GM12878 (cell line): ENCODE results near the gene MEGF11. TPM values are rescaled to one million over a fixed set of nuclear protein-coding genes. Genes with fewer than 3 reads are reported as not detected.

Experiments
- ATAC-seq: fragments of 200-7000 bp; cut with Tn5 transposase; 3 replicates; pipeline ENCODE4 v1.9.1; 2020; ENCODE audit warnings: mild to moderate bottlenecking, moderate library complexity
- BruUV-seq: library from RNA; stranded (reverse); fragments of 400-500 nt; replicated peaks from 2 replicates; lab custom pipeline; 2021; lab: Mats Ljungman, UMichigan
- CTCF ChIA-PET: fragments of 300-600 bp; sonication (Branson Sonifier 250); formaldehyde crosslinking; extraction: SDS; loops from one replicate; lab custom pipeline; 2021; ENCODE audit warnings: inconsistent platforms; lab: Yijun Ruan, JAX
- POLR2A ChIA-PET: fragments of 350-600 bp; formaldehyde crosslinking; extraction: SDS; loops from one replicate; lab custom pipeline; 2021; ENCODE audit warnings: inconsistent platforms; lab: Charles Lee
- RAD21 ChIA-PET: fragments of 300-600 bp; sonication (Branson Sonifier 250); formaldehyde crosslinking; loops from one replicate; lab custom pipeline; 2023; ENCODE audit warnings: antibody characterized with exemption; ENCODE audit not compliant: unreplicated experiment; lab: Charles Lee
- SMC1A ChIA-PET: fragments of 300-600 bp; sonication (Branson Sonifier 250); formaldehyde crosslinking; loops from one replicate; lab custom pipeline; 2023; ENCODE audit not compliant: unreplicated experiment, uncharacterized antibody; lab: Charles Lee
- DNase-seq: peaks from one replicate; pipeline ENCODE4 v3.0.0-alpha.2; 2011; ENCODE audit warnings: low read depth, low spot score
- FAIRE-seq: peaks from 3 replicates; lab custom pipeline; 2011; peaks lifted over from hg19 to GRCh38; lab: Jason Lieb, UNC
- H2AFZ ChIP-seq: 2 replicates; pipeline ENCODE4 v1.6.0; 2011; ENCODE audit warnings: low read depth, low read length, control low read depth; ENCODE audit not compliant: control insufficient read depth
- H3K27ac ChIP-seq: 2 replicates; pipeline ENCODE4 v1.5.1; 2011; ENCODE audit warnings: control low read depth; ENCODE audit not compliant: control insufficient read depth, insufficient read depth
- H3K27me3 ChIP-seq, 2 experiments: replicated peaks in 1 of 2; 2 replicates each; pipeline versions ENCODE4 v1.6.0 to v1.6.1; 2011; ENCODE audit warnings: low read length in 1 of 2; ENCODE audit not compliant: control insufficient read depth in 2 of 2, insufficient read depth in 2 of 2
- H3K36me3 ChIP-seq, 2 experiments: 2 replicates each; pipeline ENCODE4 v1.5.1; 2011; ENCODE audit warnings: low read length in 1 of 2; ENCODE audit not compliant: control insufficient read depth in 2 of 2, insufficient read depth in 2 of 2
- H3K4me1 ChIP-seq: 2 replicates; pipeline ENCODE4 v1.6.1; 2011; ENCODE audit warnings: mild to moderate bottlenecking, low read length, moderate library complexity, mixed read lengths; ENCODE audit not compliant: control insufficient read depth, insufficient read depth
- H3K4me2 ChIP-seq: 2 replicates; pipeline ENCODE4 v1.6.0; 2011; ENCODE audit warnings: control low read depth; ENCODE audit not compliant: control insufficient read depth, insufficient read depth
- H3K4me3 ChIP-seq: fragments of 200-600 bp; sonication (generic); 2 replicates; pipeline ENCODE4 v1.5.1; 2016
- H3K79me2 ChIP-seq: 2 replicates; pipeline ENCODE4 v1.6.0; 2011; ENCODE audit warnings: low read length; ENCODE audit not compliant: control insufficient read depth, insufficient read depth
- H3K9ac ChIP-seq: 2 replicates; pipeline ENCODE4 v1.8.0; 2011; ENCODE audit warnings: low read length, control low read depth, mixed read lengths; ENCODE audit not compliant: control insufficient read depth, insufficient read depth
- H3K9me3 ChIP-seq: replicated peaks from 3 replicates; pipeline ENCODE4 v1.5.1; 2011; ENCODE audit warnings: mild to moderate bottlenecking, low read length; ENCODE audit not compliant: control insufficient read depth, insufficient read depth
- H4K20me1 ChIP-seq: 2 replicates; pipeline ENCODE4 v1.6.0; 2011; ENCODE audit not compliant: control insufficient read depth, insufficient read depth
- CHD1 ChIP-seq: IDR thresholded peaks from 2 replicates; pipeline ENCODE4 v1.6.1; 2012; ENCODE audit warnings: low read depth, low read length, improper control_type of control experiment
- DPF2 ChIP-seq: fragments of 450-650 bp; IDR thresholded peaks from 2 replicates; pipeline ENCODE4 v1.6.1; 2017; ENCODE audit warnings: mild to moderate bottlenecking
- EP300 ChIP-seq, 2 experiments: fragments of 150-350 bp in 1 of 2; IDR thresholded peaks; 2 replicates each; pipeline ENCODE4 v1.6.1; 2011 to 2012; ENCODE audit warnings: low read depth in 2 of 2, low read length in 2 of 2, borderline replicate concordance in 1 of 2, improper control_type of control experiment in 1 of 2, inconsistent platforms in 1 of 2; ENCODE audit not compliant: control insufficient read depth in 1 of 2
- MLLT1 ChIP-seq: fragments of 450-650 bp; IDR thresholded peaks from 2 replicates; pipeline ENCODE4 v1.6.1; 2016; ENCODE audit warnings: mild to moderate bottlenecking
- NR2F1 ChIP-seq: fragments of 450-650 bp; conservative IDR thresholded peaks from 2 replicates; pipeline ENCODE4 v1.6.1; 2017; ENCODE audit warnings: mild to moderate bottlenecking
- PBX3 ChIP-seq: IDR thresholded peaks from 2 replicates; pipeline ENCODE4 v1.6.1; 2011; ENCODE audit warnings: mild to moderate bottlenecking, low read depth, low read length, moderate library complexity; ENCODE audit not compliant: insufficient replicate concordance
- PKNOX1 ChIP-seq: fragments of 450-650 bp; IDR thresholded peaks from 2 replicates; pipeline ENCODE4 v1.6.1; 2016; ENCODE audit warnings: mild to moderate bottlenecking
- SPI1 ChIP-seq: IDR thresholded peaks from 2 replicates; pipeline ENCODE4 v1.6.1; 2011; ENCODE audit warnings: low read depth, mild to moderate bottlenecking, low read length, moderate library complexity, borderline replicate concordance; ENCODE audit not compliant: insufficient read depth
- ZNF207 ChIP-seq: fragments of 450-650 bp; IDR thresholded peaks from 2 replicates; pipeline ENCODE4 v1.6.1; 2014; ENCODE audit warnings: antibody characterized with exemption, mild to moderate bottlenecking, borderline replicate concordance
- ZNF217 ChIP-seq: fragments of 450-650 bp; IDR thresholded peaks from 2 replicates; pipeline ENCODE4 v1.6.1; 2017; ENCODE audit warnings: antibody characterized with exemption, mild to moderate bottlenecking
- ZNF592 ChIP-seq: fragments of 450-650 bp; IDR thresholded peaks from 2 replicates; pipeline ENCODE4 v1.6.1; 2017; ENCODE audit warnings: mild to moderate bottlenecking, moderate library complexity
- ZZZ3 ChIP-seq: IDR thresholded peaks from 2 replicates; pipeline ENCODE4 v1.6.1; 2011; ENCODE audit warnings: low read depth; ENCODE audit not compliant: control insufficient read depth, insufficient read length
- WGBS: methylation state at CpG from one replicate; pipeline ENCODE4 v1.1.6; 2016; ENCODE audit warnings: low lambda C conversion rate; ENCODE audit not compliant: insufficient replicate concordance, insufficient coverage; ENCODE audit errors: missing lambda C conversion rate; 5-methylcytosine and 5-hydroxymethylcytosine counted together
- in situ Hi-C: fragments of 300-500 bp; cut with MboI; formaldehyde crosslinking; loops from 9 replicates; pipeline ENCODE4 v1.14.3; 2018; ENCODE audit warnings: mixed read lengths
- intact Hi-C: fragments of 100-400 bp; cut with micrococcal nuclease; formaldehyde crosslinking; loops from one replicate; pipeline ENCODE4 v1.14.2; 2022; ENCODE audit not compliant: unreplicated experiment
- polyA plus RNA-seq, 11 experiments: library from polyadenylated mRNA; depleted of rRNA in 4 of 11; unstranded in 6 of 11; stranded (reverse) in 5 of 11; fragments of >200 nt; fragmentation: Nextera tagmentation in 4 of 11; fragmentation: Illumina TruSeq in 1 of 11; extraction: Ambion mirVana in 4 of 11; extraction: Trizol in 1 of 11; gene quantifications; 1 replicate in 1 of 11; 2 replicates in 10 of 11; pipeline versions ENCODE4 v1.2.1 to v1.2.3, GENCODE V29; 2011 to 2016; ENCODE audit warnings: inconsistent platforms in 2 of 11, missing spikeins in 2 of 11, low read depth in 1 of 11
- total RNA-seq, 4 experiments: library from RNA; depleted of rRNA in 3 of 4; stranded (reverse); fragments of >200 nt in 3 of 4; fragmentation: Illumina TruSeq in 1 of 4; extraction: Trizol in 1 of 4; gene quantifications; 2 replicates each; pipeline versions ENCODE4 v1.2.1 to v1.2.3, GENCODE V29; 2013 to 2021

The MEGF11 gene
- total and polyA plus RNA-seq, 10 of the 15 experiments (the other 5 are each of a cell fraction or from before 2014, with no cell fraction given) = 0.03 to 1.7 (median 0.49) TPM

GRCh38 chr15:65926899-65927298 lies 326.7 kb downstream of the MEGF11 start (continued):
- TF ChIP-seq EP300 (IDR thresholded peaks at IDR 0.05; ENCODE audit: borderline replicate concordance in 1 of 2, control insufficient read depth in 1 of 2, low read depth in 2 of 2, low read length in 2 of 2) (peak in 1 of 2 experiments; percentile 9; a peak in 2 of 4 replicates), DPF2 (peak; percentile 68), ZZZ3 (no peak), SPI1 (peak; percentile 54; the same call in 1 of the 2 replicates)
- TF ChIP-seq, all 136 proteins: peak for 14

GRCh38 chr15:65926459-65926858 lies 327.1 kb downstream of the MEGF11 start:
- SMC1A ChIA-PET = interaction anchor here (1.5 to 8.0 kb wide), 2 partner anchors 10 to 296 kb away, joined by 3 to 65 read pairs; no protein-coding TSS in a partner anchor
- BruUV-seq = TSS peak; percentile 85
- DNase-seq (no peak), FAIRE-seq (no peak), ATAC-seq (peak; percentile 12)
- intact Hi-C loops = no loop called here
- Histone ChIP-seq H3K27ac (no peak overlapping the region), H3K36me3 (no peaks in the 10 kb centered on the region; a peak in 1 of 4 replicates), H3K4me1 (peaks cover 9% of the 10 kb centered on the region), H3K79me2 (no peaks in the 10 kb centered on the region), H3K9me3 (no peaks in the 10 kb centered on the region), H3K9ac (no peak overlapping the region), H2AFZ (no peak overlapping the region), H3K27me3 (no peaks in the 10 kb centered on the region), H3K4me2 (no peak overlapping the region), H3K4me3 (no peak overlapping the region), H4K20me1 (no peaks in the 10 kb centered on the region)
- WGBS = 100% methylated on average over 1 of the region's 1 CpG
- CTCF ChIA-PET = interaction anchor here (0.8 to 3.0 kb wide), 3 partner anchors 9 to 55 kb away, joined by 3 to 25 read pairs (median 4); no protein-coding TSS in a partner anchor
- TF ChIP-seq PBX3 (peak; percentile 68), ZNF592 (no peak), NR2F1 (no peak), ZNF207 (no peak), MLLT1 (no peak), CHD1 (no peak), PKNOX1 (peak; percentile 78), ZNF217 (no peak)
- RAD21 ChIA-PET = interaction anchor here (1.1 to 7.5 kb wide), 5 partner anchors 8 to 91 kb away, joined by 4 to 61 read pairs (median 5); partner anchors contain the start of gene RAB11A
- POLR2A ChIA-PET = interaction anchor here (0.8 to 1.9 kb wide), 2 partner anchors 10 to 51 kb away, joined by 4 to 9 read pairs; no protein-coding TSS in a partner anchor
- in situ Hi-C loops = no loop called here
